Hematopoietic multipotent progenitor cell treated with erythropoietin and hydrocortisone succinate and interleukin-3 and kit ligand, for 4 days (in vitro differentiated cells): Measurements from ENCODE around the gene EPHA2.
"Not testable (repeated sequence)": the region's sequence is repeated elsewhere in the genome, so short reads cannot be mapped to it uniquely, and the experiment has no call there.

Source experiments
- DNase-seq: peaks from one replicate; pipeline ENCODE4 v3.0.0-alpha.2; 2015

EPHA2 gene

GRCh38 chr1:16155537-16156410 is at the start of gene EPHA2:
Gene EPHA2 (minus strand): TSS chr1:16156069. CDS start chr1:16155932, 137 bp downstream.
- no peak for DNase-seq

- no peak for DNase-seq
These were observed 49.4 kb upstream of the EPHA2 start for GRCh38 chr1:16205334-16205671.

GRCh38 chr1:16204634-16205333 is 48.9 kb upstream of the EPHA2 start:
- DNase-seq, result peak; percentile 67

- no peak for DNase-seq
These were observed 48.3 kb upstream of the EPHA2 start for GRCh38 chr1:16204216-16204615.

GRCh38 chr1:16203550-16203949 is 47.7 kb upstream of the EPHA2 start:
- DNase-seq, result no peak

- no peak for DNase-seq
These were observed 46.7 kb upstream of the EPHA2 start for GRCh38 chr1:16202281-16203210.

- DNase-seq, result no peak
These were observed 43.8 kb upstream of the EPHA2 start for GRCh38 chr1:16199700-16200099.

GRCh38 chr1:16199157-16199501 is 43.3 kb upstream of the EPHA2 start:
- DNase-seq, result no peak

- DNase-seq, result no peak
These were observed 42.7 kb upstream of the EPHA2 start for GRCh38 chr1:16198444-16199156.

- no peak for DNase-seq
These were observed 41.0 kb upstream of the EPHA2 start for GRCh38 chr1:16196874-16197273.

- DNase-seq, result not testable (repeated sequence)
These were observed 40.3 kb upstream of the EPHA2 start for GRCh38 chr1:16196139-16196538.

- DNase-seq, result no peak
These were observed 39.6 kb upstream of the EPHA2 start for GRCh38 chr1:16195518-16195905.

GRCh38 chr1:16191916-16192546 is 36.2 kb upstream of the EPHA2 start:
- DNase-seq, result no peak

GRCh38 chr1:16191309-16191708 is 35.4 kb upstream of the EPHA2 start:
- DNase-seq, result no peak

GRCh38 chr1:16189921-16190621 is 34.2 kb upstream of the EPHA2 start:
- DNase-seq, result no peak

GRCh38 chr1:16189003-16189402 is 33.1 kb upstream of the EPHA2 start:
- DNase-seq, result no peak

- DNase-seq, result peak; percentile 81
These were observed 32.0 kb upstream of the EPHA2 start for GRCh38 chr1:16187748-16188401.

- DNase-seq, result no peak
These were observed 30.9 kb upstream of the EPHA2 start for GRCh38 chr1:16186655-16187235.

- DNase-seq, result no peak
These were observed 28.9 kb upstream of the EPHA2 start for GRCh38 chr1:16184557-16185303.
